Measurements from ENCODE around the gene NFX1. TPM values are rescaled to one million over a fixed set of nuclear protein-coding genes. Genes with fewer than 3 reads are reported as not detected.

The NFX1 gene
- polyA plus RNA-seq, 1 donor (not counting 4 experiments of a cell fraction or from before 2014, with no cell fraction given), result 28.1 TPM

- no peaks in the 10 kb centered on the region for H3K27me3 ChIP-seq (ENCODE audit: control insufficient read depth, extremely low read depth, insufficient read depth, low read length)
- H3K4me3 ChIP-seq (ENCODE audit: control insufficient read depth in 2 of 3, extremely low read depth in 1 of 3, insufficient read depth in 2 of 3, low read depth in 1 of 3, low read length in 3 of 3), result no peak overlapping the region
- dilution Hi-C loops (cut with MboI; ENCODE audit: extremely low pct_ligation_motif_present, low sequenced_read_pairs), result no loop called here
- H3K27ac ChIP-seq (ENCODE audit: control insufficient read depth, insufficient read depth, low read length), result no peak overlapping the region
- DNase-seq (ENCODE audit: low read depth, low spot score), result no peak
- H3K9me1 ChIP-seq (ENCODE audit: control insufficient read depth, extremely low read depth, insufficient read depth, low read length), result no peaks in the 10 kb centered on the region
- no peak for FAIRE-seq
- H3K4me2 ChIP-seq (ENCODE audit: control insufficient read depth, extremely low read depth, insufficient read depth, low read depth, low read length), result no peak overlapping the region
- peaks cover 20 to 23% of the 10 kb centered on the region in 2 experiments for H3K36me3 ChIP-seq (ENCODE audit: control insufficient read depth in 2 of 2, extremely low read depth in 1 of 2, insufficient read depth in 2 of 2, low read length in 2 of 2)
- TF ChIP-seq CTCF (optimal IDR thresholded peaks at IDR 0.05 in 1 of 3, IDR thresholded peaks at IDR 0.05 in 1 of 3, conservative IDR thresholded peaks at IDR 0.05 in 1 of 3; ENCODE audit: extremely low read depth in 1 of 3, insufficient read depth in 2 of 3, low read length in 3 of 3) (no peak), EZH2 (IDR thresholded peaks at IDR 0.05; ENCODE audit: low read length) (no peak)
- peaks cover 11% of the 10 kb centered on the region for H3K4me1 ChIP-seq (ENCODE audit: control insufficient read depth, extremely low read depth, insufficient read depth, low read length)
- H3K9me3 ChIP-seq (ENCODE audit: control insufficient read depth, low read depth, low read length), result no peaks in the 10 kb centered on the region
- no peaks in the 10 kb centered on the region for H4K20me1 ChIP-seq (ENCODE audit: control insufficient read depth, extremely low read depth, insufficient read depth, low read length)
- H3K79me2 ChIP-seq (ENCODE audit: control insufficient read depth, insufficient read depth, low read length), result peaks cover 16% of the 10 kb centered on the region
- no peak overlapping the region for H2AFZ ChIP-seq (ENCODE audit: control insufficient read depth, low read length)
- H3K9ac ChIP-seq (ENCODE audit: control insufficient read depth, extremely low read depth, insufficient read depth, low read length), result no peak overlapping the region
These were observed 20.2 kb upstream of the NFX1 start for GRCh38 chr9:33270146-33270545.

- Histone ChIP-seq H3K4me3 (ENCODE audit: control insufficient read depth in 2 of 3, extremely low read depth in 1 of 3, insufficient read depth in 2 of 3, low read depth in 1 of 3, low read length in 3 of 3) (no peak overlapping the region), H3K4me1 (ENCODE audit: control insufficient read depth, extremely low read depth, insufficient read depth, low read length) (no peaks in the 10 kb centered on the region), H3K4me2 (ENCODE audit: control insufficient read depth, extremely low read depth, insufficient read depth, low read depth, low read length) (no peak overlapping the region), H3K9ac (ENCODE audit: control insufficient read depth, extremely low read depth, insufficient read depth, low read length) (no peak overlapping the region), H3K36me3 (ENCODE audit: control insufficient read depth in 2 of 2, extremely low read depth in 1 of 2, insufficient read depth in 2 of 2, low read length in 2 of 2) (peaks cover 29 to 30% of the 10 kb centered on the region in 2 experiments), H3K27me3 (ENCODE audit: control insufficient read depth, extremely low read depth, insufficient read depth, low read length) (no peaks in the 10 kb centered on the region), H4K20me1 (ENCODE audit: control insufficient read depth, extremely low read depth, insufficient read depth, low read length) (no peaks in the 10 kb centered on the region), H3K27ac (ENCODE audit: control insufficient read depth, insufficient read depth, low read length) (no peak overlapping the region), H2AFZ (ENCODE audit: control insufficient read depth, low read length) (no peak overlapping the region), H3K9me3 (ENCODE audit: control insufficient read depth, low read depth, low read length) (no peaks in the 10 kb centered on the region), H3K9me1 (ENCODE audit: control insufficient read depth, extremely low read depth, insufficient read depth, low read length) (no peaks in the 10 kb centered on the region), H3K79me2 (ENCODE audit: control insufficient read depth, insufficient read depth, low read length) (no peaks in the 10 kb centered on the region)
- TF ChIP-seq EZH2 (IDR thresholded peaks at IDR 0.05; ENCODE audit: low read length) (no peak), CTCF (optimal IDR thresholded peaks at IDR 0.05 in 1 of 3, IDR thresholded peaks at IDR 0.05 in 1 of 3, conservative IDR thresholded peaks at IDR 0.05 in 1 of 3; ENCODE audit: extremely low read depth in 1 of 3, insufficient read depth in 2 of 3, low read length in 3 of 3) (no peak)
- DNase-seq (ENCODE audit: low read depth, low spot score) (no peak), FAIRE-seq (no peak)
- dilution Hi-C loops (cut with MboI; ENCODE audit: extremely low pct_ligation_motif_present, low sequenced_read_pairs), result no loop called here
These were observed 18.3 kb upstream of the NFX1 start for GRCh38 chr9:33272061-33272460.

Data from keratinocyte (primary cell).